ENCODE measurements around the gene SLC38A6. TPM values are rescaled to one million over a fixed set of nuclear protein-coding genes. Genes with fewer than 3 reads are reported as not detected.
A peak's percentile ranks its signal among the peaks of the same experiment; 100 is the strongest.

Gene SLC38A6
- total RNA-seq (2014; rRNA removed; shearing (Covaris generic)) = 26.9 and 28.3 TPM in 2 replicates

GRCh38 chr14:60980811-60981632, at the start of gene SLC38A6, which contains the start of gene TRMT5:
Gene SLC38A6 (plus strand): TSS chr14:60981245. CDS start chr14:60981278, 33 bp downstream.
Gene TRMT5 (minus strand): TSS chr14:60981079. CDS start chr14:60980973, 106 bp downstream.
- peak; percentile 93 for DNase-seq (ENCODE audit: low read depth)

- no peak for DNase-seq (ENCODE audit: low read depth)
Observed at GRCh38 chr14:60933920-60934655, 47.0 kb upstream of the SLC38A6 start.

GRCh38 chr14:60935319-60935718, 45.7 kb upstream of the SLC38A6 start:
- DNase-seq (ENCODE audit: low read depth) = no peak

- DNase-seq (ENCODE audit: low read depth) = no peak
Observed at GRCh38 chr14:60943637-60944032, 37.4 kb upstream of the SLC38A6 start.

GRCh38 chr14:60944204-60944603, 36.8 kb upstream of the SLC38A6 start:
- DNase-seq (ENCODE audit: low read depth) = no peak

GRCh38 chr14:60945984-60946383, 35.1 kb upstream of the SLC38A6 start:
- DNase-seq (ENCODE audit: low read depth) = no peak

GRCh38 chr14:60946773-60947172, 34.3 kb upstream of the SLC38A6 start:
- DNase-seq (ENCODE audit: low read depth) = no peak

- no peak for DNase-seq (ENCODE audit: low read depth)
Observed at GRCh38 chr14:60951776-60952435, 29.1 kb upstream of the SLC38A6 start.

GRCh38 chr14:60956202-60956601, 24.8 kb upstream of the SLC38A6 start:
- DNase-seq (ENCODE audit: low read depth) = no peak

GRCh38 chr14:60956632-60957031, 24.4 kb upstream of the SLC38A6 start:
- no peak for DNase-seq (ENCODE audit: low read depth)

- DNase-seq (ENCODE audit: low read depth) = no peak
Observed at GRCh38 chr14:60958146-60958545, 22.9 kb upstream of the SLC38A6 start.

- no peak for DNase-seq (ENCODE audit: low read depth)
Observed at GRCh38 chr14:60963761-60964160, 17.3 kb upstream of the SLC38A6 start.

GRCh38 chr14:60964904-60965303, 16.1 kb upstream of the SLC38A6 start:
- no peak for DNase-seq (ENCODE audit: low read depth)

- DNase-seq (ENCODE audit: low read depth) = peak; percentile 43
Observed at GRCh38 chr14:60965402-60965801, 15.6 kb upstream of the SLC38A6 start.

- peak; percentile 21 for DNase-seq (ENCODE audit: low read depth)
Observed at GRCh38 chr14:60968099-60968498, 12.9 kb upstream of the SLC38A6 start.

GRCh38 chr14:60968671-60969070, 12.4 kb upstream of the SLC38A6 start:
- no peak for DNase-seq (ENCODE audit: low read depth)

- DNase-seq (ENCODE audit: low read depth) = no peak
Observed at GRCh38 chr14:60970146-60970545, 10.9 kb upstream of the SLC38A6 start.

GRCh38 chr14:60971271-60971670, 9.8 kb upstream of the SLC38A6 start:
- DNase-seq (ENCODE audit: low read depth) = no peak

- no peak for DNase-seq (ENCODE audit: low read depth)
Observed at GRCh38 chr14:60972295-60972694, 8.8 kb upstream of the SLC38A6 start.

- DNase-seq (ENCODE audit: low read depth) = no peak
Observed at GRCh38 chr14:60973070-60973469, 8.0 kb upstream of the SLC38A6 start.

GRCh38 chr14:60974090-60974651, 6.9 kb upstream of the SLC38A6 start:
- no peak for DNase-seq (ENCODE audit: low read depth)

GRCh38 chr14:60975551-60975950, 5.5 kb upstream of the SLC38A6 start:
- DNase-seq (ENCODE audit: low read depth) = no peak

Data from RPMI7951 (cell line).